ENCODE measurements around the gene CLSTN2.

CLSTN2 gene

DNA sequence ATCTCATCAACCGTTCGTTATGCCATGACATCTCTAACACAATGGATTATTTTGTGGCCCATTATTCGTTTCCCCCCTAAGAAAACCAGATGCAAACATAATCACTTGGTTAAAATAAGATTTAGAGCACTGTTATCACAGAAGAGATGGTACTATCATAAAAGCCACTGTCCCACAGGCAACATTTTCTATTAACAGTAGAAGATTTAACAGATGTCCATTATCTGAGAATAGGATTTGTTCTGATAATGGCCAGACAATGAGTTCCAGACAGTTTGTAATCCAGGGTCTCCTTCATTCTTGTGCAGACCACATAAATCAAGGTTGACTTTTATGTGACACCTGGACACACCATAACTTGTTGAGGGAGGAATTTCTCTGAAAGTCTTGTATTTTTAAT is 153.1 kb downstream of the CLSTN2 start:
- ChIA-PET CTCF (no interaction called here), POLR2A (no interaction called here)
- H3K4me3 ChIP-seq (ENCODE audit: low read depth, low read length): no peak overlapping the region
- DNase-seq (ENCODE audit: low read depth, low spot score): no peak
- no peak for TF ChIP-seq CTCF (IDR thresholded peaks at IDR 0.05; ENCODE audit: insufficient read depth, low read length, missing control alignments)

DNA sequence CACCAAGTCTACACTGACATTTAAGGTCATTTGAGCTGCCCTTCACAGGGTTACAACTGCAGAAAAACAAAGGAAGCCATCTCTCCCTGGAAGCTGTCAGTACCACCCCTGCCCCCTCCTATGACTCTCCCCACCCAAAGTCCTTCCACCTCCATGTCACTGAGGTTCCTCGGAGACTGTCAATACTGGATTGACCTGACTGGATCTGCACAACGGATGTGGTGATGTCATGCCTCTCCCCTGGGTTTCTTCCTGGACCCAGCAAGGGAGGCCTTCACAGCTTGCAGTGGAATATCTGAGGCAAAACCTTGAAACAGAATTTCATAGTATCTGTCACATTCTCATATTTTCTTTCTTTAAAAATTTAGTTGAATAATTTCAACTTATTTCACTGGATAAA is 153.5 kb downstream of the CLSTN2 start:
- H3K4me3 ChIP-seq (ENCODE audit: low read depth, low read length): no peak overlapping the region
- DNase-seq (ENCODE audit: low read depth, low spot score): no peak
- POLR2A ChIA-PET: no interaction called here
- CTCF ChIA-PET: no interaction called here
- no peak for TF ChIP-seq CTCF (IDR thresholded peaks at IDR 0.05; ENCODE audit: insufficient read depth, low read length, missing control alignments)

GRCh38 chr3:140089403-140090072 is 154.6 kb downstream of the CLSTN2 start:
- POLR2A ChIA-PET: no interaction called here
- H3K4me3 ChIP-seq (ENCODE audit: low read depth, low read length): no peak overlapping the region
- no peak for DNase-seq (ENCODE audit: low read depth, low spot score)
- TF ChIP-seq CTCF (IDR thresholded peaks at IDR 0.05; ENCODE audit: insufficient read depth, low read length, missing control alignments): no peak
- CTCF ChIA-PET: no interaction called here

DNA sequence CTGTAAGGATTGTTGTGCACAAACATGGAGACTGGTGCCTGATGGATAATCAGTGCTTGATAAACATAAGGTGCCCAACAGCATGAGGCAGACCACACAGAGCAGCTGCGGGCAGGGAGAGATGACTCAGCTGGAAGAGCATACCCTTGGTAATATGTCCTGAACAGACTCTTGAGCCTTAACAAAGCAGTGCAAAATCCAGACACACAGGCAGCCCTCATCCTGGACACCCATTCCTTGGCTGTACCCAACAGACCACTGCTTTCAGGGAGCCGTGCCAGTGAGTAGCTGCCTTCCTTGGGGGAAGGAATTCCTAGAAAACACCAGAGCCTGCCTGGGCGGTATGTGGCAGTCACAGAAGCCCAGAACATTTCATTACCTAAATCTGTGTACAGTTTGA is 156.2 kb downstream of the CLSTN2 start:
- DNase-seq (ENCODE audit: low read depth, low spot score): no peak
- POLR2A ChIA-PET: no interaction called here
- CTCF ChIA-PET: no interaction called here
- TF ChIP-seq CTCF (IDR thresholded peaks at IDR 0.05; ENCODE audit: insufficient read depth, low read length, missing control alignments): no peak
- no peak overlapping the region for H3K4me3 ChIP-seq (ENCODE audit: low read depth, low read length)

DNA sequence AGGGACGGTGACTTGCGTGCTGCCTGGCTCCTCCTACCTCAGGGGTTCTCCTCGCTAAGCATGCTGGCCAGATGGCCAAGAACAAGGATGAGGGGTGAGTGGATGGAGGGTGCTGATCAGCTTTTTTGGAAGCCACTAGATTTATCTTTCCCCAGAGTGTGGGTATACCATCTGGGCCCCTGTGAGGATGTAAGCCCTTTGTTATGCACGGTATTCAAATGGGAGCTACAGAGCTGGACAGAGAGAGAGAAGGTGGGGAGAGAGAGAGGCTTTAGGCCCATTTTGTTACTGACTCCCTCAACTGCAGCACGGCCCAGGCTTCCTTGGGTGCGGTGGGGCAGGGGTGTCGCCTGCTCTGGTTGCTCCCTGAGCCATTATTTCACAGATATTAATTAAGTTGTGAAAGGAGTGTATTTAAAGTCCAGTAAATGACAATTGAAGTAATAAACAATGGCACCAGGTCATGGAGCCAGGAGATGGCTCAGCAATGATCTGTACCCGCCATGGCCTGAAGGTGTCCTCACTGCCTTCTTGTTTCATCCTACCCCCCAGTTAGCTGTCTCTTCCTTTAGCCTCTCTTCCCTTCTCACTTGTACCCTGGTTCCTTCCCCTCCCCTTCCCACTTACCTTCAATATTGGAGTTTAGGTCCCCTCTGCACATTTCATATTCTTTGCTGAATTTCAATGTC is 158.0 kb downstream of the CLSTN2 start:
- ChIA-PET CTCF (no interaction called here), POLR2A (no interaction called here)
- H3K4me3 ChIP-seq (ENCODE audit: low read depth, low read length): no peak overlapping the region
- no peak for TF ChIP-seq CTCF (IDR thresholded peaks at IDR 0.05; ENCODE audit: insufficient read depth, low read length, missing control alignments)
- DNase-seq (ENCODE audit: low read depth, low spot score): no peak

DNA sequence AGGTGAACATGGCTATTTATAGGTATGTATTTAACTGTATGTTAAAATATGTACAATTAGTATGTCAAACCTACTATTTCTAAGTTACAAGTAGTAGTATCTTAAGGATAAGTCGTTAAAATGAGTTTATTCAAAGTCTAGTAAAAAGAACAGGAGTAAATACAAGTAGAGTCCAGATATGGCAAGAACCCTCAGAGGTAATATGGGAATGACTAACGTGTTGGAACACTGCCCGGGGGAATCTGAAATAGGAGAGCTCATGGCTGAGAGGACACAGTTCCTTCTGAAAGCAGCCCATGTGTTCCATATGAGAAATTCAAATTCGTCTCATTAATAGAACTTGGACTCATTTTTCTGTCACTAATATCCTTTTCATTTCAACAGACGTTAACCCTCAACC is 158.8 kb downstream of the CLSTN2 start:
- POLR2A ChIA-PET: no interaction called here
- peak; percentile 16 for DNase-seq (ENCODE audit: low read depth, low spot score)
- H3K4me3 ChIP-seq (ENCODE audit: low read depth, low read length): no peak overlapping the region
- CTCF ChIA-PET: no interaction called here
- TF ChIP-seq CTCF (IDR thresholded peaks at IDR 0.05; ENCODE audit: insufficient read depth, low read length, missing control alignments): no peak

Measured in AG04449 (cell line).